Spleen (tissue), 11 donors: ENCODE results near the gene RGL1. TPM values are rescaled to one million over a fixed set of nuclear protein-coding genes. Genes with fewer than 3 reads are reported as not detected.

Experiments used
- DNase-seq: peaks from one replicate; pipeline ENCODE4 v3.0.0-alpha.2; 2020
- H3K27ac ChIP-seq, 8 donors: fragments of 200-600 bp; sonication (generic) in 7 of 8; 1 replicate in 4 of 8; 2 replicates in 4 of 8; pipeline versions ENCODE4 v1.5.0 to v1.8.0; 2016 to 2021; ENCODE audit warnings: inconsistent platforms in 4 of 8, mild to moderate bottlenecking in 4 of 8, moderate library complexity in 1 of 8
- H3K27me3 ChIP-seq, 7 donors: fragments of 200-600 bp; sonication (generic) in 6 of 7; replicated peaks in 1 of 7; 1 replicate in 4 of 7; 2 replicates in 3 of 7; pipeline versions ENCODE4 v1.5.0 to v1.8.0; 2016 to 2021; ENCODE audit warnings: inconsistent platforms in 3 of 7, mild to moderate bottlenecking in 1 of 7
- H3K36me3 ChIP-seq, 6 donors: fragments of 200-600 bp; sonication (generic) in 5 of 6; 1 replicate in 4 of 6; 2 replicates in 2 of 6; pipeline versions ENCODE4 v1.5.0 to v1.8.0; 2016 to 2021; ENCODE audit warnings: inconsistent platforms in 2 of 6
- H3K4me1 ChIP-seq, 6 donors: fragments of 200-600 bp; sonication (generic) in 5 of 6; 1 replicate in 3 of 6; 2 replicates in 3 of 6; pipeline versions ENCODE4 v1.5.0 to v1.8.0; 2016 to 2021; ENCODE audit warnings: inconsistent platforms in 3 of 6
- H3K4me3 ChIP-seq, 8 donors: fragments of 200-600 bp; sonication (generic) in 7 of 8; 1 replicate in 4 of 8; 2 replicates in 4 of 8; pipeline versions ENCODE4 v1.5.0 to v1.8.0; 2016 to 2021; ENCODE audit warnings: inconsistent platforms in 4 of 8, mild to moderate bottlenecking in 4 of 8, moderate library complexity in 2 of 8
- H3K9me3 ChIP-seq, 8 donors: fragments of 200-600 bp; sonication (generic) in 7 of 8; 1 replicate in 4 of 8; 2 replicates in 4 of 8; pipeline versions ENCODE4 v1.5.0 to v1.8.0; 2016 to 2021; ENCODE audit warnings: inconsistent platforms in 4 of 8
- CTCF ChIP-seq, 11 experiments: fragments of 200-600 bp in 7 of 11; fragments of 450-650 bp in 4 of 11; sonication (generic) in 4 of 11; IDR thresholded peaks in 8 of 11; conservative IDR thresholded peaks in 3 of 11; 1 replicate in 7 of 11; 2 replicates in 4 of 11; pipeline versions ENCODE4 v1.4.0 to v1.8.0; 2016 to 2021; ENCODE audit warnings: antibody characterized with exemption in 11 of 11, inconsistent platforms in 4 of 11, mild to moderate bottlenecking in 1 of 11
- POLR2A ChIP-seq, 3 donors: fragments of 450-650 bp; IDR thresholded peaks; one replicate each; pipeline ENCODE4 v1.5.1; 2017; ENCODE audit warnings: antibody characterized with exemption in 3 of 3, mild to moderate bottlenecking in 1 of 3
- POLR2AphosphoS5 ChIP-seq, 3 donors: sonication (generic); formaldehyde crosslinking; IDR thresholded peaks; one replicate each; pipeline ENCODE4 v1.5.1; 2017; ENCODE audit warnings: antibody characterized with exemption in 3 of 3
- WGBS, 5 donors: extraction: QIAGEN DNeasy Blood & Tissue Kit in 3 of 5; methylation state at CpG; one replicate each; pipeline versions ENCODE4 v1.1.5 to v1.1.7; 2013 to 2018; 5-methylcytosine and 5-hydroxymethylcytosine counted together
- intact Hi-C: fragments of 100-400 bp; cut with DNase I; formaldehyde crosslinking; loops from one replicate; pipeline ENCODE4 v1.15.0; 2023; ENCODE audit warnings: low total_unique reads
- polyA plus RNA-seq, 3 donors: library from polyadenylated mRNA; stranded (reverse); fragments of 200-250 nt; gene quantifications; one replicate each; pipeline ENCODE4 v1.2.1, GENCODE V29; 2013
- total RNA-seq, 7 donors: library from RNA; depleted of rRNA in 3 of 7; stranded (reverse); fragments of >200 nt in 3 of 7; fragmentation: NEBNext Ultra II Directional in 4 of 7; extraction: Animal tissue kit (Norgen Biotek cat#: 25700) in 4 of 7; gene quantifications; one replicate each; pipeline versions ENCODE4 v1.1.0 to v1.2.1, GENCODE V29; 2016 to 2021
- donor health status: healthy with polysubstance abuse.
- donor health status: DM: no; HTN: no; CAD: no; lungs with moderate emphysema.
- donor health status: DM: no; HTN: no; CAD: no.
- donor health status: Bipolar disorder and iron deficiency.
- donor health status: healthy.
- donor health status: DM: no; HTN: no; CAD: no.
- donor health status: DM: yes; HTN: yes; CAD: no.

RGL1 gene
- total and polyA plus RNA-seq, 10 donors, result 14.3 to 126 (median 71.4) TPM

GRCh38 chr1:183869230-183869629 lies 64.3 kb downstream of the RGL1 start:
- Histone ChIP-seq H3K27ac (peak overlapping the region in 6 of 8 donors; percentile 45 to 81 (median 76)), H3K4me1 (peaks cover 13 to 52% (median 40%) of the 10 kb centered on the region in 6 donors), H3K36me3 (peaks cover 0 to 14% (median 0%) of the 10 kb centered on the region in 6 donors), H3K9me3 (no peaks in the 10 kb centered on the region), H3K27me3 (no peaks in the 10 kb centered on the region), H3K4me3 (no peak overlapping the region)
- no peak for DNase-seq
- no peak for TF ChIP-seq CTCF (IDR thresholded peaks at IDR 0.05 in 8 of 11, conservative IDR thresholded peaks at IDR 0.05 in 3 of 11)
- no peak for TF ChIP-seq POLR2A (IDR thresholded peaks at IDR 0.05)
- TF ChIP-seq POLR2AphosphoS5 (IDR thresholded peaks at IDR 0.05), result no peak
- intact Hi-C loops, result no loop called here
- 75 to 89% (median 83%) methylated on average over 3 of the region's 3 CpGs for WGBS, 5 donors

GRCh38 chr1:183869664-183870063 lies 64.7 kb downstream of the RGL1 start:
- H3K27ac ChIP-seq, result peak overlapping the region in 7 of 8 donors; percentile 45 to 81 (median 75)
- no peak for DNase-seq
- H3K27me3 ChIP-seq, result no peaks in the 10 kb centered on the region
- intact Hi-C loops, result no loop called here
- peaks cover 17 to 56% (median 44%) of the 10 kb centered on the region in 6 donors for H3K4me1 ChIP-seq
- no peak overlapping the region for H3K4me3 ChIP-seq
- WGBS, 5 donors, result 70 to 79% (median 76%) methylated on average over 3 of the region's 3 CpGs
- peaks cover 0 to 14% (median 0%) of the 10 kb centered on the region in 6 donors for H3K36me3 ChIP-seq
- no peaks in the 10 kb centered on the region for H3K9me3 ChIP-seq
- TF ChIP-seq POLR2AphosphoS5 (IDR thresholded peaks at IDR 0.05) (no peak), POLR2A (IDR thresholded peaks at IDR 0.05) (no peak), CTCF (IDR thresholded peaks at IDR 0.05 in 8 of 11, conservative IDR thresholded peaks at IDR 0.05 in 3 of 11) (no peak)

GRCh38 chr1:183870351-183871077 lies 65.6 kb downstream of the RGL1 start:
- peak overlapping the region; percentile 21 to 81 (median 74) for H3K27ac ChIP-seq
- peak in 1 of 3 donors; percentile 28 for TF ChIP-seq POLR2AphosphoS5 (IDR thresholded peaks at IDR 0.05)
- no peak for TF ChIP-seq POLR2A (IDR thresholded peaks at IDR 0.05)
- TF ChIP-seq CTCF (IDR thresholded peaks at IDR 0.05 in 8 of 11, conservative IDR thresholded peaks at IDR 0.05 in 3 of 11), result no peak
- 58 to 92% (median 75%) methylated on average over 10 to 15 of the region's 15 CpGs for WGBS, 5 donors
- H3K36me3 ChIP-seq, result peaks cover 0 to 14% (median 0%) of the 10 kb centered on the region in 6 donors
- no peak for DNase-seq
- intact Hi-C loops, result no loop called here
- no peak overlapping the region for H3K4me3 ChIP-seq
- no peaks in the 10 kb centered on the region for H3K27me3 ChIP-seq
- H3K9me3 ChIP-seq, result no peaks in the 10 kb centered on the region
- H3K4me1 ChIP-seq, result peaks cover 18 to 64% (median 52%) of the 10 kb centered on the region in 6 donors

GRCh38 chr1:183871142-183871541 lies 66.2 kb downstream of the RGL1 start:
- no peak for DNase-seq
- H3K4me3 ChIP-seq, result no peak overlapping the region
- peak overlapping the region in 7 of 8 donors; percentile 45 to 81 (median 75) for H3K27ac ChIP-seq
- TF ChIP-seq POLR2A (IDR thresholded peaks at IDR 0.05) (no peak), CTCF (IDR thresholded peaks at IDR 0.05 in 8 of 11, conservative IDR thresholded peaks at IDR 0.05 in 3 of 11) (no peak), POLR2AphosphoS5 (IDR thresholded peaks at IDR 0.05) (no peak)
- 57 to 74% (median 58%) methylated on average over 3 of the region's 3 CpGs for WGBS, 5 donors
- peaks cover 18 to 71% (median 57%) of the 10 kb centered on the region in 6 donors for H3K4me1 ChIP-seq
- H3K36me3 ChIP-seq, result peaks cover 0 to 13% (median 0%) of the 10 kb centered on the region in 6 donors
- intact Hi-C loops, result no loop called here
- no peaks in the 10 kb centered on the region for H3K27me3 ChIP-seq
- no peaks in the 10 kb centered on the region for H3K9me3 ChIP-seq
